Kidney glomerular epithelial cell (primary cell): ENCODE data around the gene SEC22A.

Experiments
- DNase-seq: peaks from one replicate; lab custom pipeline; 2025; lab: John Stamatoyannopoulos, UW

SEC22A gene

DNA sequence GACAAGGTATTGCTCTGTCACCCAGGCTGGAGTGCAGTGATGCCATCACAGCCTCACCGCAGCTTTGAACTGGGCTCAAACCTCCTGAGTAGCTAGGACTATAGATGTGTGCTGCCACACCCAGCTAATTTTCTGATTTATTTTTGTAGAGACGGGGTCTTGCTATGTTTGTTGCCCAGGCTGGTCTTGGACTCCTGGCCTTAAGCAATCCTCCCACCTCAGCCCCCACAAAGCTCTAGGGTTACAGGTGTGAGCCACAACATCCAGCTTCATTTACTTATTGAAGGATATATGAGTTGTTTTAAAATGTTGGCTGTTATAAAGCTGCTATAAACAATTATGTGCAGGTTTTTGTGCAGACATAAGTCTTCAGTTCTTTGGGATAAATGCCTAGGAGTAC is 62.2 kb downstream of the SEC22A start:
- no peak for DNase-seq

DNA sequence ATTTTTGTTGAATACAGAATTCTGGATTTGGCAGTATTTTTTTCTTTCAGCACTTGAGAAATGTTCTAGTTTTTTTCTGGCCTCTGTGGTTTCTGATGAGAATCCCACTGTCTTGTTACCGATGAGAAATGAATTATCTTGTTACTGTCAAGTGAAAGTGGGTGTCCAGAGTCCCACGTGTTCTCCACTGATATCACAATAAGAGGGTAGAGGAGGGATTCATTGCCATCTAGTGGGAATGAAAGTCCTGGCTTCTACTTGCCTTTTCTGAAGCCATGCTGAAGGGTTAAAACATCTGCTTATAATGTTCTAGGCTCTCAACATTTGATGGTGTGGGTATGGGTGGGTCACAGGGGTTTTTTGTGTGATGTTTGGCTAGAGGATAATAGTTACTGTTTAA is 66.1 kb downstream of the SEC22A start:
- DNase-seq: no peak

DNA sequence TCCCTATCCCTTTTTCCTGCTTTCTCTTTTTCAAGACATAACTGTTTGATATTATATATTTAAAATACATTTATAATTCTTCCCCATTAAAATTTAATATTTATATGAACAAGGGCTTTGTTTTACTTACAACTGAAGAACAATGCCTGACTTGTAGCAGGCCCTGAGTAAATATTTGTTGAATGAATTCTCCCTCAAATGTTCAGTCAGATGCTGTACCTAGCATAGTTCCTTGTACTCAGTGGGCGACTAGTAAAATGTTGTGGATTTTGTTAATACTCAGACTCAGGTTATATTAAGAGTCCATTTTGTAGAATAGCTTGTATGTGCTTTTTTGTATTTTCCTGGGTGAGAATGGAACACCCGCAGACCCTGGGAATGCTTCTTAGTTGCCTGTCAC is 69.1 kb downstream of the SEC22A start:
- no peak for DNase-seq

DNA sequence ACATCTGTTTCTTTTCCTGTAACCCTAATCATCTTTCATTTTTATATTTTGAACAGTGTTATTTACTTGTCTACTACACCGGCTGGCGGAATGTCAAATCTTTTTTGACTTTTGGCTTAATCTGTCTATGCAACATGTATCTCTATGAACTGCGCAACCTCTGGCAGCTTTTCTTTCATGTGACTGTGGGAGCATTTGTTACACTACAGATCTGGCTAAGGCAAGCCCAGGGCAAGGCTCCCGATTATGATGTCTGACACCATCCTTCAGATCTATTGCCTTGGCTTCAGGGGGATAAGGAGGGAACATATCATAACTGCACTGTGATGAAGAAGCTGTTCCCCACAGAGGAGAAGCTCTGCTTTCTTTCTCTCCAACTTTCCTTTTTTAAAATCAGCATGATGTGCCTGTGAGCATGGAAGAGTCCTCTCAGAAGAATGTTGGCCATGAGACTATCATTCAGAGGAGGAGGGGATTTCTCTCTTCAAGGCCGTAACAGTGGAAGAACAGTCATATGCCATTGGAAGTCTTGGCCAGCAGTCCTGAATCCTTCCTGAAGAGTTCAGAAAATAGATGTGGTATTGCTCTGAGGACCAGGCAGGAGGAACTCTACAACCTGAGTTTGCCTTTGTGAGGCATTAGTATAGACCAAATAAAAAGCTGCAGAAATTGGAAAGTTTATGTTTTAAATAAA is 69.9 kb downstream of the SEC22A start:
- no peak for DNase-seq

DNA sequence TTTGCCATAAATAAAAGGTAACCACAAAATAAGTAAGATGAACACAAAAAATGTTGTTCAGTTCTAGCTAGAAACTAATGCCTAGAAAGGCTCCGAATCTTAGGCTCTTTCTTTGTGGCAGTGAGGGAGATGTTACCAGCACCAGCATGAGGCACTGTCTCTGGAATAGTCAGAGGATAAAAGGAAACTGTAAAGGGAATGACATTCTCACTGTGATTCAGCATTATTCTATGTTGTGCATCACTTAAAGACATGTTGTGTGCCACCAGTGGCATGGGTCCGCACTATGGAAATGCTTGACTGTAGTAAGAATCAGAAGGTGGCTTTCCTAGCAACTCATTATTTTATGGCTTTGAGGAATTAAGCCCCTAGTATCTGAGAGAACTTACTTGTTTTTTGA is 70.8 kb downstream of the SEC22A start:
- DNase-seq: no peak

DNA sequence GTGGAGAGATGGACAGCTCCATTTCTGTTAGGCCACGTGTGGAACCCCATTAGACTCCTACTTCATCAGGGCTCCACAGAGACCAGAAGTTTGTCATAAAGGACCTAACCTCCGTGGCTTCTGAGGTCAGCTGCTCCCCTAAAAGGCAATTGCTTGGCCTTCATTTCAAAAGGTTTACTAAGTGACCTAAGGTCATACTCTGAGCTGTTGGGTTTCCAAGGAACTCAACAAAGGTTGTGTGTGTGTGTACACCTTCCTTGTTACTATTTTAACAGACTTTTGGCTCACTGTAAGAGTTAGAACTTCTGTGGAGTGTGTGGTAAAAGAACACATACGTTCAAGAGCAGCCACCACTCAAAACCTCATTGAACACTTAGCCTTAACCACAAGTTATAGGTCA is 73.9 kb downstream of the SEC22A start:
- DNase-seq: no peak

DNA sequence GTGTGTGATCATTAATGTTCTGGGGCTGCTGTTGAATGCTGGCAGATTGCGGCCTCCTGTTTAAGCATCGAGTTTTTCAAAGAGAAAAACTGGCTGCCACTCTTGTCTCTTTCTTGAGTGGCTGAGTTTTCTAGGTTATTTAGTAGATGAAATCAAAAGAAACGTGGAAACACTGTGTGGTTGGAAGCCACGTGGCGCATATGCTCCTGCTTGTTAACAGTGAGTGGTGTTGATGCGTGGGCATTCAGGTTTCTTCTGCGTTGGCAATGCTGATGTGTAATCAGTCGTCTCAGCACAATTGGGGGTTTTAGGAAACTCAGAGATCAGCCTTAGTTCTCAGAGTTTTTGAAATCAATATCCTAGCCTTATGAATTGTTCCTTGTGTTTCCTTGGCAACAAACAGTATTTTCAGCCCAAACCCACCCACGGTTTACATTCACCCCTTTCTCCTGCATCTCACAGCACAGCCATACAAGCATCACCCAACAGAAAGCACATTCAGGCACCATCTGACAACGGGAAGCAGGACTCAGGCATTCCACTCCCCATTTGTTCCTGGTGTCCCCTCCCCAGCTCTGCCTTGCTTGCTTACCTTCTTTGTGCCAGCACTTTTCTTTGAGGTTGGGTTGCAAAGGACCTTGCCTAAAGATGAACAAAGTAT is 74.7 kb downstream of the SEC22A start:
- DNase-seq: no peak

DNA sequence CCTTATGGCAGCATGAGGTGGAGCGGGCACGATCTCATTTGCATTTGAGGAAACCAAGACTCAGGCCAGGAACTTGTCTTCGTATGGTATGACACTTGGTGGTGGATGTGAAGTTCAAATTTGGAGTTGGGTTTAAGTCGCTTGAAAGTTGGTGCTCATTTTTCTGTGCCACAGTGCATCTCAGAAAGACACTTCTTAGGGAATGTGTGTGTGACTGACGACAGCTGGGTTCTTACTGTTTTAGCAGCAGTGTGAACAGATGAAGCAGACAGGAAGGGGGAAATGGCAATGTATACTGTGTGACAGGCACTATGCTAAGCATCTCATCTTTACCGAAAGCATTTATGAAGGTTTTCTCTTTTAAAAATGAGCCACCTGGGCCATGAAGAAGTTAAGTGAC is 75.4 kb downstream of the SEC22A start:
- no peak for DNase-seq

DNA sequence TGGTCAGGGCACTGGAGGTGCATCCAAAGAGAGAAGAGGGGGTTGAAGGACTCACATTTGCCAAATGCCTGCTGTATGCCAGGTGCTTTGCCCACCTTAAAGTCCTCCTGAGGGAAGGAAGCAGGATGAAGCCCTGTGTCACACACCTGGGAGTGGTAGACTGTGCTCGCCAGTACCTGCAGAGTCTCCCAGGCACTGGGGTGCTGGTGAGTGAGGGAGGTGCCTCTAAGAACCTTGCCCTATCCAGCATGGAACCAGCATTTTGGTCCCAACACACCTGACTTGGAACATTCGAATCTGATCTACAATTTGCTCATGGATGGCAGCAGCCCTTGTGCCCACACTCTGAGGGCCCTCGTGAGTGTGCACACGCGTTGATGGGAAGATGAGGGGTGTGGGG is 76.7 kb downstream of the SEC22A start:
- no peak for DNase-seq

DNA sequence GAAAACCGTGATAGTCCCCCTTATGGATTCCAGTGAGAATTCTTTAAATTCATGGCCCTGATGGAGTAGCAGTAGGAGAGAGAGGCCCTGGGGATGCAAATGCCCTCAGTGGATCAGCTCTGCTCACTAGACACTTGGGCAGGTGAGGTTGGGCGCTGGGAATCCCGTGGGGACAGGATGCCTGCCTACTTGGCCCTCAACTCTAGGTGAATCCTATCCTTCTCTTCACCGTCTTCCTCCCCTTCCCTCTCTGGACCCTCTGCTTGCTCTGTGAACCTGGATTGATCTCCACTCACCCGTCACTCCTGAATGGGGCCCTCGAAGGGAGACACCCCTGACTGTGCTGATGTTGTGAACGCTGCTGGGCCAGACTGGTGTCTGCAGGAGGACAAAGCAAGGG is 77.4 kb downstream of the SEC22A start:
- DNase-seq: no peak

DNA sequence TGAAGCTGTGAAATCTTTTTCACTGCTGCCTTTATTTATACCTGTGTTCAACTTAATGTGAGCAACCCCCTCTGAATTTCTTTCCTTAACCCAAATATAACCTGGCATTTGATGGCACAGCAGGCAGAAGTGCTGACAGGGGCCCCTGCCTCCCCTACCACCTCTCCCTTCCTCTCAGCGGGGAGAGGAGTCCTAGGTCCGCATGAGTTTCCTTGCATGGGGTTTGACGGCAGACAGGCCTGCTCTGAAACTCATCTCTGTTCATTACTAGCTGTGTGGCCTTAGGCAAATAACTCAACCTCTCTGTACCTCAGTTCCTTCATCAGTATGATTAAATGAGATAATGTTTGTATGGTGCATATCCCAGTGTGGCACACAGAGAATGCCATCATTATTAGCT is 79.7 kb downstream of the SEC22A start:
- DNase-seq: no peak

DNA sequence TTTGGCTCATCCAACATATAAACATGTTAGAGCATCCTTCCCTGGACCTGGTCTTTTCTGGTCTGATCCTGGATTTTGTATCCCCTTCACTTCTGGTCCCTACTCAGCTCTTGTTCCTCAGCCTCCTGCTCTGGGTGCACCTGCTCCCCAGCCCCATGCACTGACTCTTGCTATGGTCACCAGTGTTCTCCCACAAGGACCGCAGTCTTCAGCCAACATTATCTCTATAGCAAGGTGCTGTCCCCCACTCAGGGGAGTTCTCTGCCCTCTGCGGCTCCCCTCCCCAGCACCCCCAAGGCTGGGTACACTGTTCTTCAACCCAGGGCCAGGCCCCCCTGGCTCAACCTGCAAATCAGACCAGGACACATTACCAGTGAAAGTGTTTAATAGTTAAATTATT is 80.2 kb downstream of the SEC22A start:
- DNase-seq: no peak

DNA sequence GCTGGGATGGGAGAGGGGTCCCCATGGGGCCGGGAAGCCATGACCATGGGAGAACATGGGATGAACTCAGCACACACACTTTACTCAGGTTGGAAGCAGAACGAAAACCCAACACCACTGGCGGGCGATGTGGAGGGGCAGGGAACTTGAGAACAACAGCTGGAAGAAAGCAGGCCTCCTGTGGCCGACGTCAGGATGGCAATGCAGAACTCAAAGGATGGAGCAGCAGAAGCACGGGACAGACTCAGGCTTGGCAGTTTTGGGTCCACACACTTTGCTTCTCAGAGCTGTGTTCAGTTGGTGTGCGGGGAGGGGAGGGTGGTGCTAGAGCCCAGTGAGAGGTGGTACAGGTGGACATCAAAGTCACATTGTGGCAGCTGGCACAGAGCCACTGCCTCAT is 80.7 kb downstream of the SEC22A start:
- no peak for DNase-seq

DNA sequence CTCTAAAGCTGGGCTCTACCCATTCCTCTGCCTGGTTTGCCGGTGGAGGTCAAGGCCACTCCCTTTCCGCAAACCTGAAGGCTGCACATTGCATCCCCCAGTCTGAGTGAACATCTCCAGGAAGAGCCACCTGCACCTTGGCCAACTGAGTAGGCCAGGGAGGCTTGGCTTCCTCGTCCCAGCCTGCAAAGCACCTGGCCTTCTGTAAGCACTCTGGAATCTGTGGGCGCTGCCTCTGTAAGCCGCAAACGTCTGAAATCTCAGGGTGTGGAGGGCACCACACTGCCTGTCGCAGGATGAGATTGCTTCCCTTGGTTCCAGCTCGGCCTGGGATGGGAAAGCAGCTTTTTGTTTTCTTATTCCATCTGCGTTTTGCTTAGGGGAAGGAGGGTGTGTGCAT is 81.3 kb downstream of the SEC22A start:
- no peak for DNase-seq

DNA sequence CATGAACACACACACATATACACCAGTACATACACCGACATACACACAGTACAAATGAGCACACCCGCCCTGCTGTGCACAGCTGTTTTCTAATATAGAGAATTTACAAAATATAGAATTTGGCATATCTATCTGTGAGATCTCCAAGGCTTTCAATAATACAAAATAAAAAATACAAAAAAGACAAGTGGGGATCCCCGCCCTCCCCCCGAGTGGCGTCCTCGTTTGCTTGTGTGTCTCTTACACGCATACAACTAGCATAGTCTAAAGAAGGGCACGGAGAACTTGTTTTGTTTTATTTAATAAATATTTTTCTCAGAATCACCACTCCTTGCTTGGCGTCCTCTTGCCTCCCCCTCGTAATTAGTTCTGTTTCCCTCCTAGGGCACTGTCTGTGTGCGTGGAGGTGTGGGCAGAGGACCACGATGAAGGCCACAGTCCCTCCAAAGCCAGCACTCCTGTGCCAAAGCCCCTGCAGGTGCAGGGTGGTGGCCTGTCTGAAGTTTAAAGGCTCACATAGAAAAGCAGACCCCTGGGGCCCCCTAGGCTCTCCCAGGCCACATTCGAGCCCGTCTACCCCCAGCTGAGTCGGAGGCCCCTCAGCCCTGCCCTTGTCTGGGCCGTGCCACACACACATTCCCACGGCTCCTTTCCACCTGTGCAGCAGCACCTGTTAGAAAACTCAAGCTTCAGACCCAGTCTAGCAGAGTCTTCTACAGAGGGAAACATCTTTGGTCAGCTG is 82.1 kb downstream of the SEC22A start:
- no peak for DNase-seq

DNA sequence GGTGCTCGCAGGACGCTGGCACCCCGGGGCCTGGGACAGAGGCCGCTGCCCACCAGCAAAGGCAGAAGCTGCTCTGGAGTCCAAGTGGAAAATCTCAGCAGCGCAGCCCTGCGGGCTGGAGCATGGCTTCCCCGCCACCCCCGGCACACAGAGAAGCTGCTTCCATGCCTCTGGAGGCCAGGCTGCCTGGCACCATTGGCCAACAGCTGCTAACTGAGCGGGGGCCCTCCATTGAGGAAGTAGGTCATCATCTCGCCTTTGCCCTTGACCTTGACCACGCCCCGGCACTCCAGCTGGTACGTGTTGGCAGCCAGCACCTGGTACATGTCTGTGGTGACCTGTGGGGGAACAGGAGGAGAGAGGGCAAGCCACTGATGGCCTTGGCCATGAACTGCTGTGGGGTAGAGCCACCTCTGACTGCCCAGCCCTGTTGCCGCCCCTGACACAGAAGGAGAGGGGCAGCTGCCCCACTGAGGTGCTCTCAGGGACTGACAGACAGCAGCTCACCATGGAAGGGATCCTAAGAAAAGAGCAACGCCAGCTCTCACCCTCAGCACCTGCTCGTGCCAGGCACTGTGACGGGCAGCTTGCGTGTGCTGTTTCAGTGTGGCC is 82.8 kb downstream of the SEC22A start:
- no peak for DNase-seq

DNA sequence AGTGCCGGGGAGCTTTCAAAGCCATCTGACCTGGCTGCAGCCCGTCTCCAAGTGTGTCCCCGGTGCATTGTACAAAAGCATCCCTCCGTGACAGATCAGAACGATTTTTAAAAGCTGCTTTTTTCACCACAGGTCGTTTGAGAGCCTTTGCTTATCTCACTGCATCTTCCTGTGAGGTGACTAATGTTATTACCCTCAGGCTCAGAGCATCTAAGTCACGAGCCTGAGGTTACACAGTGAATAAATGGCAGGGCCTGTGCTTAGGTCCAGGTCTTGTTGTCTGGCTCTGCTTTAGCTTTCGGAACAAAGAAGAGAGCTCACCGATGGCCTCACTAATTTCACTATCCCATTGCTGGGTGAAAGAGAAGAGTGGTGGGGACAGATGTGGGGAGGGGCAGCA is 83.3 kb downstream of the SEC22A start:
- DNase-seq: no peak

DNA sequence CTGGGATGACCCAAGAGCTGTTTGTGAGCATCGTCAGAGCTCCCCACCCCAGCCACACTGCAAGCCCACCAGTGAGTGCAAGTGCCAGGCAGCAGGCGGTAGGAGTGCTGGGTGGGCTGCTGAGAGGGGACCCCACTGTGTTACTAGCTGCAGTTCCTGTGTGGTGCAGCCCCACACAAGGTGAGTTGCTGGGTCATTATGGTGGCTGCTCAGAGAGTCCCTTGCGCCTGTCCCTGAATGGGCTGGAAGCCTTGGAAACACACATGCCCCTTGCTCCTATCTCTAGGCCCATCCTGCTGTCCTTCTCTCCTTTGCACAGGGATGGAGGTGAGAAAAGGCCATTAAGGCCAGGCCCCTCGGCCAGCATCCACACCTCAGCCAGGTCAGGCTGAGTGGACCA is 83.7 kb downstream of the SEC22A start:
- no peak for DNase-seq

DNA sequence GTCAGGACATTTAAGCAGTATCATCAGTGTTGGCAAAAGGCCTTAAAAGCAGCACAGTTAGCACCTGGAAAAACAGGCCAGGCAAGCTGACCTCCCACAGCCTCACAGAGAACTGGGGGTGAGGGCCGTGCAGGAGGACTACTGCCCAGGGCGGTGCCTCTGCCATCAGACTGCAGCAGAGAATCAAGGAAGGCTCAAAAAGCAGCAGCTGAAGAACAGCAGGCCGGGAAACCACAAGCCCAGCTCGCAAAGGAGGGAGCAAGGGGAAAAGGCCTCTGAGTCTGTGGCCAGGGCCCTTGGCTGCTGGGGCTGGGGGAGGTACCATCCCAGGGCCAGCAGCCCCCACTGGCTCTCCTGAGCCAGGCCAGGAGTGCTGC is 84.2 kb downstream of the SEC22A start:
- DNase-seq: no peak

DNA sequence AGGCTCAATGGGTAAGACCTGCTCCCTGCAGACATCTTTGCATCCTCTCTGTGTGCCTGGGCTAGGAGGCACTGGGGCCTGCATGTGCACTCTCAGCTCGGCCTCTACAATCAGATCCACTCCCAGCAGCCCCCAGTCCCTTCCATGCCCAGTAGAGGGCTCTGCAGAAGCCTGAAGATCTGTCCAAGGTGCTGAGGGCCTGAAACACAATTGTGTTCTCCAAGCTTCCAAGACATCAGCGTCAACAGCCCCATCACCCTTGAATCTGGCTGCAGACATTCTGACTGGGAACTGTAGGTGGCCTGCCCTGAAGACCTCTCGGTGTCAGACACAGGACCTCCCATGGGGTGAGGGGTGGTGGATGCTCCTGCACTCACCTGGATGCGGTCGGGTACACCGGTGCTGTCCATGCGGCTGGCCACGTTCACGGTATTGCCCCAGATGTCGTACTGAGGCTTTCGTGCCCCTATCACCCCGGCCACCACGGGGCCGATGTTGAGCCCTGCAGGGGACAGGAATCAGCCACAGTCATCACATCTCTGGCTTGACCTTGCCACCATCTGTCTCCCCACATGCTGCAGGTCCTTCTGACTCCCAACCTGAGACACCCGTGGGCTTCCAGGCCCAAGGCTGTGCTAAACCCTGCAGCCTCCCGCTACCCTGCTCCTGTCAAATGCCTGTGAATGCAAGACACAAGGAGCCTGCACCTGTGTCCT is 84.7 kb downstream of the SEC22A start:
- peak; percentile 28 for DNase-seq

DNA sequence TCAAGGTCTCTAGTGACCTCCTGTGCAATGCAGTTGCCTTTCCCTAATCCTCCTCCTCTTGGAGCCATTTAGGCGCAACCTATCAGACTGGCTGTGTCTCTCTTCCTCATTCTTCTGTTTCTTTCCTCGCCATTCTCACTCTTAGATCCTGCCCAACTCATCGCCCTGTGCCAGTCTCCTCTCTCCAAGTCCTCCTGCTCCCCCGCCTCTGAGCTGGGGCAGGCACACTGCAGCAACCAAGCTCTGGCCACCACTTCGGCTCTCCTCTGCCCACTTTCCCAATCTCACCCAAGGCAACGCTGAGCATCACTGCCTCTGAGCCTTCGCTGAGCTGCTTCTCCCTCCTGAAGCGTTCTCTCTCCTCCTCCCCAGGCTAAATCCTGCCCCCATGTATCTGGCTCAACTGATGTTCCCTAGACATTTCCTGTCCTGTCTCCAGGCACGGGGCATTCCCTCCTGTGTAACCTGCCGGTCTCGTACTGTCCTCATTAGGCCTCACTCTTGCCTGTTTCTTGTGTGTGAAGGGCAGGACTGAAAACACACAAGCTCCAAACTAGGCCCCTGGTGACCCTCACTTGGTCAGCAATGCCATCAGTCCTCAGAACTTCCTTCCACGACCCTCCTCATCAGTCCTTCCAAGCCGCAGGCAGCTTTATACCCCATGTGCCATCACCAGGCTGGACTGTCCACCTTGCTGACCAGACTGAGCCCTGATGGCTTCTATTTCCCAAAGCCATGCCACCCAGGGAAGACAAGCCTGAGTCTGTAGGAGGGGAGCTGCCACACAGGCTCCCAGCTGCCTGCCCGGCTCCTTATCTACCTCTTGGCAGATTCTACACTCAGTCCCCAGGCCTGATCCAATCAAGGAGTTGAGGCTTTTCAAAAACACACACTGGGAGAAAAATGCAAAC is 85.6 kb downstream of the SEC22A start:
- DNase-seq: no peak
